GM23248 (cell line): ENCODE results near the gene PCGF2.

Source experiments
- EZH2 ChIP-seq: fragments of 200-600 bp; sonication (generic); IDR thresholded peaks from 2 replicates; pipeline ENCODE4 v1.6.1; 2018; ENCODE audit warnings: antibody characterized with exemption, mild to moderate bottlenecking; ENCODE audit not compliant: insufficient read depth, poor library complexity, severe bottlenecking
- EZH2phosphoT487 ChIP-seq: fragments of 200-600 bp; sonication (generic); IDR thresholded peaks from 2 replicates; pipeline ENCODE4 v1.6.1; 2018; ENCODE audit warnings: antibody characterized with exemption, moderate library complexity, mild to moderate bottlenecking, low read depth; ENCODE audit not compliant: insufficient read depth

GRCh38 chr17:38698760-38699159 is 49.4 kb downstream of the PCGF2 start:
- no peak for TF ChIP-seq EZH2phosphoT487
- no peak for TF ChIP-seq EZH2
